Mesenteric fat pad (tissue), 1 donor: ENCODE data around the gene NTN4. TPM values are rescaled to one million over a fixed set of nuclear protein-coding genes. Genes with fewer than 3 reads are reported as not detected.
"Not testable (repeated sequence)": the region's sequence is repeated elsewhere in the genome, so short reads cannot be mapped to it uniquely, and the experiment has no call there.

ENCODE experiments used
- DNase-seq: peaks from one replicate; pipeline ENCODE4 v3.0.0-alpha.2; 2020; ENCODE audit warnings: low spot score
- total RNA-seq: library from RNA; stranded (reverse); fragmentation: NEBNext Ultra II Directional; extraction: Animal tissue kit (Norgen Biotek cat#: 25700); gene quantifications from one replicate; pipeline ENCODE4 v1.2.1, GENCODE V29; 2021
- donor health status: DM: yes; HTN: yes; CAD: no.

NTN4 gene
- total RNA-seq, 1 donor from 2014 or later = 11.6 TPM

- no peak for DNase-seq
Measured at GRCh38 chr12:95796982-95797289, 6.4 kb upstream of the NTN4 start.

DNA sequence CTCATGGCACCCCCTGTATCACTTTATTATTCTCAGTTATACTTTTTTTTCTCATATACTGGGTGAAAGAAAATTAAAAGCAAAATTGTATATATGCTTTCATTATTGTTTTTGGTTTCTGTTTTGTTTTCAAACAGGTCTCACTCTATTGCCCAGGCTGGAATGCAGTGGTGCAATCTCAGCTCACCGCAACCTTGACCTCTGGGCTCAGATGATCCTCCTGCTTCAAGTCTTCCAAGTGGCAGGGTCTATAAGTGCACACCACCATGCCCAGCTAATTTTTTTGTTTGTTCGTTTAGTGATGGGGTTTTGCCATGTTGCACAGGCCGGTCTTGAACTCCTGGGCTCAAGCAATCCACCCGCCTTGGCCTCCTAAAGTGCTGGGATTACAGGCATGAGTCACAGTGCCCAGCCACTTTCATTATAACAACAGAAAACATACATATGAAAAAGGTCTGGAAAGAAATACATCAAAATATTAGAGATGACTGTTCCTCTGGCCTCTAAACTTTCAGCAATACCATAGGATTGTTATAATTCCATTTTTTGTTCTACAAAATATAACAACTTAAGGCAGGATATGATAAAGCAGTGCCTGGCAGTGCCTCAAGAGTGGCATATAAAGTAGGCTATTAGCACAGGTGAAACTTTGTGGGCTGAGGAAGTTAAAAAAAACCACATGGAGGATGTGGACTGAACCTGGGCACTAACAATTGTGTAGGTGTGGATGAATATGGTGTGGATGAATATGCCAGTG lies 5.8 kb upstream of the NTN4 start:
- no peak for DNase-seq

GRCh38 chr12:95790917-95791849 lies 619 bp upstream of the NTN4 start:
- no peak for DNase-seq

DNA sequence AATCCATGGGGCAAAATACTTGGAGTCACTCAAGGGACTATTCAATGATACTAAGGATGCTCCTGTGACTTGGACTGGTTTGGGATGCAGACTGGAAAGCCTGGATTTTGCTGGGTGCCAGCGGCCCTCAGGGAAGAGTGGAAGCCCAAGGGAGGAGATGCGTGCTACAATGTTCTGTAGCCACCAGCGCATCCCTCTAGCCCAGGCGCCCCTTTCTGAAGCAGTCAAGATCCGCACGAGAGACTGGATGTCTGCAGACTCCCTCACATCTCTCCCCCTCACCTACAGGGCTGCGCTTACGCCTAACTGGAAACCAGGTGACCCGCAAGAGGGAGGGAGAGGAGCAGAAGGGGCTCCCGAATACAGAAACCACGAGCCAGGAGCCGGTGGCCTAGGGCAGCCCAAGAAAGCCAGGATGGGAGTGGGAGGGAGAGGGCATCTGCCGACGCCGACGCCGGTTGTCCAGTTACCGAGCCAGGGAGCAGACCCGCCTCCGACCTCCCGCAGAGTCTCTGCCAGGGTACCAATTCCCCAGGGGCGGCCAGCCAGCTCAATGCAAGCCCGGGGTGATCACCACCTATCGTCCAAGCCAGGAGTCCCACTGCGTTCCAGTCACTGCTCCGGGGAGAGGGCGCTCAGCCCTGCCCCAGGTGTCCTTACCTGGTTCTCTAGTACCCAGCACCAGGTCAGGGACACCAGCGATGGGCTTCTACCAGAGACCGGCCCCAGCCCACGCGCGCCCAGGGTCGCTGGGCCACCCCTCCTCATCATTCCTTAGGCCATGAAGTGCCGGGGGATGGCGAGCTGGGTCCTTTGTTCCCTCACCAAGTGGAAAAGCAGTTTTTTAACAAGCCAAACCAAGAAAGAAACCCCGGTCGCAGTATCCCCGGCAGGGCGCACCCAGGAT lies 1.2 kb downstream of the NTN4 start:
- DNase-seq = no peak

DNA sequence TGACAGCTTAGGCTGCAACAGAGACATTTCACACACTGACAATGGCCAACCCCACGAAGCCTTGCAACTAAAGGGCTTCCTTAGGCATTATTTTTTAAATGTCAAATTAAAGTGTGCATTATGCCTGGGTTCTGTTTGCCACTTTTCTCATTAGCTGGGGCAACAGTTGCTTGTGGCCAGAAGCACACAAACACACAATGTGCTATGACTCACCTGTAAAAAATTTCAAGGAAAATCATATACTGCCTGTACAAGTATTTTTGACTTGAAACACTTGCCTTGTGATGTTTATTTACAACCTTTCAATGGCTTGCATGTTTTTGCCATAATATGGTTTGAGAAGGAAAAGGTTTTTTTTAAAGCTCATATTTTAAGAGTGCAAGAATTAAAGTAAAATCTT lies 1.9 kb downstream of the NTN4 start:
- no peak for DNase-seq

DNA sequence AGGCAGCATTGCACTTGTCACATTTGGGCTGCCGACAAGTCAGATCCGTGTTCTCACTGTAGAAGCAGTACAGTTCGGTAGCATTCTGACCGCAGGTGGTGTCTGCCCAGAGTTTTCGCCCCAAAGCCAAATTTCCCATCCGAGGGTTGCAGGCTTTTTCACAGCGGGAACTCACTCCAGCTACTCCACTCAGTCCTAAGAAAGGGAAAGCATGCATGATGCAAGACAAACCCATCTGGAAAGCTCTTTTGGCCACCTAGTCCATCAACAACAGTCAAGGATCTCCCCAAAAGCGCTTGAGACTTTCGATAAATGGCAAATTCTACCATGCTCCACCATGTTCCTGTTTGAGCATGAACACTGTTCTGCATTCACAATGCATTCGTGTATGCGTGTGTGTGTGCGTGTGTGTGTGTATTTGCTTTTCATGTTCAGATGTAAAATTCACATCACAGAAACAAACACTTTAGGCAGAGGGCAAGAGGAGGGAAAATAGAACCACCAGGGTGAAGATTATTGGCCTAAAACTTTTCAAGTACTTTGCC lies 3.2 kb downstream of the NTN4 start:
- DNase-seq = no peak

GRCh38 chr12:95784915-95785314 lies 5.6 kb downstream of the NTN4 start:
- no peak for DNase-seq

- DNase-seq = no peak
Measured at GRCh38 chr12:95784286-95784685, 6.3 kb downstream of the NTN4 start.

GRCh38 chr12:95775466-95775865 lies 15.1 kb downstream of the NTN4 start:
- DNase-seq = not testable (repeated sequence)

DNA sequence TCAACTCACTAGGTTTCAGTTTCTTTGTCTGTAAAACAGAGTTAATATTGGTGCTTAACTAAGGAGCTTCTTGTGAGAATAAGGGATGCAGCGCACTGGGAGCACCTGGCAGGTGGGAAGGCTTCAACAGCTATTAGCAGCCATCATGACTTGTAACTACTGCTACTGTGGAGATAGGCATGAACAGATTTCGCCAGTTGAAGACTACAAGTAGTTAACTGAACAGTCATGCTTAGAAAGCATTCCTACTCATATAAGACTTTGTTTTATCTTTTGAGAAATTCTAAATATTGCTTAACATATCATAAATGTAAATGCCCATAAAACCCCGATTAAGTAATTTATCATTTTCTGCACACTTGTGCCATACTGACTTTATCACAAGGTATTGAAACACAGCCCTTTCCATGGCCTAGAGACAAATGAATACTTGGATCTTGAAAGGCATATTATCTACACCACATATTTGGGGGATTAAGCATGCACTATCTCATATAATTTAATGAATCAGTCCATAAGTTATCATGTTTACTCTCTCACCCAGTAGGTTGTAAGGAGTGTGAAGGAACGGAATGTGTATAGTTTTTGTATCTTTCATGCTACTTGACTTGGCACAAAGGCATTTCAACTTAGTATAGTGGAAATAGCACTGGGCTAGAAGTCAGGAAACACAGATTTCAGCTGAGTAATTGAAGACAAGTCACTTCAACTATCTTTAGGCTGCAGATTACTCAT lies 16.1 kb downstream of the NTN4 start:
- no peak for DNase-seq

DNA sequence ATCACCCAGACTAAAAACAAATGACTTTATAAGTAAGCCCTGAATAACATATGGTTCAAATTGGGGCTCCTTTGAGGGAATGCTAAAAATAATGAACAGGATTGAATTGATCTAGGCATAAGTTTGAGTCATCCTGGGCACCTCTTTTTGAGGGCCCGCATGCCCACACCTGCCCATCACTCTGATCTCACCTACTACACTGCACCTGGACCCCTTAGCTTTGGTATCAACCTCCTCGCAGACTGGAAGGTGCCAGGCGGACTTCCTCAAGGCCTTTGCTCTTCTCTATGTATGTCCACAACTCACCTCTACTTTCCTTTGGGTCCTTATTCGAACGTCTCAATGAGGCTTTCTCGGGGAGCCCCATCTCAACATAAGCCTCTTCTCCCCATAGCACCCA lies 17.2 kb downstream of the NTN4 start:
- no peak for DNase-seq

DNA sequence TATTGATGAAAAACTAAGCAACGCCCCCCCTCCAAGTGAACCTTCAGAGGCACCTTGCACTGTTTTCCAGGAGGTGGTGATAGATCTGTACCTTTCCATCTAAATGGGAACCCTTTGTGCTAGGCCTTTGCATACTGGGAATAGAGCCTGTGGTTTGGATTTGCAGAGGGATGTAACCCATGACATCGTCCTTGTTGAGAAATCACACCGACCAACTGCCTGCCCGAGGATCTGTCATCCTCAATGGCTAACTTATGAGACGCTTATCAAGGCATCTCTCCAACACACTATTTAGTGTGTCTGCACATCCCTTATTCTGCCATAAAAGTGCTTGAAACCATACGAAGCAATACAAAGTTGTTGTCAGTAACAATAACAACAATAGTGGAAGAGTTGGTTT lies 22.9 kb downstream of the NTN4 start:
- DNase-seq = no peak

DNA sequence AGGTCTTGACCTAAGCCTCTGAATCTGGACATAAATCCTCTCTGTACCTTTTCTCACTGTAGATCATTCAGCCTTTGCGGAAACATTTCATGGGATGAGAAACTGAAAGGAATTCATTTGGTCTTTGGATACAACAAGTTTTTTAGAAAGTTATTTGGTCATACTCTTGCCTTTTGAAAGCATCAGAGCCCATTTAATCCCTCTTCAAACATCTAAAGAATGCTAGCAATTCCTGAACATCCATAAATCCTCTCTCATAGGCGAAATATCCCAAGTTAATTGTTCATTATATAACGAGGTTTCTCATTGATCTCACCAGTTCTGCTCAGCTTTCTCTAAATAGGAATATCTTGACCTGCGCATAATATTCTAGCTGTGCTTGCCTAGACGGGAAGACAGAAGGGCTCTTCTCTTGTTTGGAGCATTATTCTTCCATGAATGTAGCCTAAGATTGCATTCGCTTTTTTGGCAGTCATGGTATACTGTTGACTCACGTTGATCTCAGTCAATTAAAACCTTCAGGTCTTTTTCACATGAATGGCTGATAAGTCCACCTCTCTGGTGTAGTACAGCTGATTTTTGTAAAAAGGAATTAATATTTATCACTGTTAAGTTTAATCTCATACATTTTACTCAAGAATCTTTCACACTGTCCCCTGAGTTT lies 24.1 kb downstream of the NTN4 start:
- no peak for DNase-seq

- DNase-seq = no peak
Measured at GRCh38 chr12:95764848-95765247, 25.7 kb downstream of the NTN4 start.

- no peak for DNase-seq
Measured at GRCh38 chr12:95763809-95764253, 26.7 kb downstream of the NTN4 start.

GRCh38 chr12:95762123-95762785 lies 28.3 kb downstream of the NTN4 start:
- no peak for DNase-seq

- no peak for DNase-seq
Measured at GRCh38 chr12:95760371-95760770, 30.2 kb downstream of the NTN4 start.

DNA sequence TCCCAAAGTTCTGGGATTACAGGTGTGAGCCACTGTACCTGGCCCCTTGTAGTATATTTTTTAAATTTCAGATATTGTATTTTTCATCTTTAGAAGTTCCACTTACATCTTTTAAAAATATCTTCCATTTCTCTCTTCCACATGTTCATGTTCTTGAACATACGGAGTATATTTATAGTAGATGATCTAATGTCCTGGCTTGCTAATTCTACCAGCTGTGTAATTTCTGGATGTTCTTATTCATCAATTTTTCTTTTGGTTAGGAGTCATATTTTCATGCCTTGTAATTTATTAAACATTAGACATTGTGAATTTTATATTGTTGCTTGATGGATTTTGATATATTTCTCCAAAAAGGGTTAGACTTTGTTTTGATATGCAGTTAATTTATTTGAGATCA lies 30.8 kb downstream of the NTN4 start:
- no peak for DNase-seq

GRCh38 chr12:95759039-95759438 lies 31.5 kb downstream of the NTN4 start:
- no peak for DNase-seq
